ENCODE measurements around the gene BLTP3B. TPM values are rescaled to one million over a fixed set of nuclear protein-coding genes. Genes with fewer than 3 reads are reported as not detected.

BLTP3B gene
- total and polyA plus RNA-seq, 2 donors (not counting 1 experiment from before 2014, with no cell fraction given) = 9.1 to 27.4 TPM

DNA sequence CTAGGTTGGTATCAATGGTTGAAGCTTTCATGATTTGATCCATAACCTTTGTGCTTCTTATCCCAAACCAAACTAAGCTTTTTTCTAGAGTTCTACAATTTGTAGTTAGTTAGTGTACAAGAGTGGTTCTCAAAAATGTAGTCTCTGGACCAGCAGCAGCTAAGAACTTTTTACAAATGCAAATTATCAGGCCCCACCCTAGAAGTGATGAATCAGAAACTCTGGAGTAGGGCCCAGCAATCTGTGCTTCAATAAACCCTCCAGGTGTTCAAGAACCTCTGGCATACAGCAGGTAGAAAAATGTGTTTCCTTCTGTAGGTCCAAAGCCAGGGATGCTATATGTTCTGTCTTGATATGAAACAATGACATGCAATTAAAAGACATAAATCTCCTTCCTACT lies 31.8 kb upstream of the BLTP3B start:
- no peak overlapping the region for H3K4me3 ChIP-seq (ENCODE audit: control extremely low read depth in 1 of 5, extremely low read depth in 1 of 5, insufficient read depth in 1 of 5, low read depth in 2 of 5, low read length in 4 of 5)
- ATAC-seq (ENCODE audit: low read depth) (no peak), DNase-seq (no peak)
- H3K27ac ChIP-seq (ENCODE audit: low read length in 2 of 2) = no peak overlapping the region
- H3K4me2 ChIP-seq (replicated peaks; ENCODE audit: low read depth, low read length, poor library complexity, severe bottlenecking) = no peak overlapping the region
- CTCF ChIA-PET = no interaction called here
- intact Hi-C loops (cut with micrococcal nuclease) = no loop called here
- no peaks in the 10 kb centered on the region for H3K9me3 ChIP-seq (ENCODE audit: control extremely low read depth in 1 of 3, control insufficient read depth in 2 of 3, insufficient read depth in 1 of 3, low read length in 2 of 3)
- H3K79me2 ChIP-seq (ENCODE audit: control insufficient read depth, insufficient read depth, low read length) = no peaks in the 10 kb centered on the region
- no peaks in the 10 kb centered on the region for H3K27me3 ChIP-seq (replicated peaks in 1 of 4; ENCODE audit: control extremely low read depth in 1 of 4, control insufficient read depth in 3 of 4, insufficient read depth in 4 of 4, low read length in 3 of 4)
- no peak overlapping the region for H3K4me3 Mint-ChIP-seq
- H3K4me1 Mint-ChIP-seq = no peaks in the 10 kb centered on the region
- H3K9ac ChIP-seq (ENCODE audit: low read length) = no peak overlapping the region
- no peaks in the 10 kb centered on the region for H4K20me1 ChIP-seq (ENCODE audit: control insufficient read depth, insufficient read depth, low read length, poor library complexity, severe bottlenecking)
- H2AFZ ChIP-seq (ENCODE audit: insufficient read depth, low read depth, low read length, poor library complexity, severe bottlenecking) = no peak overlapping the region
- no peaks in the 10 kb centered on the region for H3K9me3 Mint-ChIP-seq (ENCODE audit: insufficient read depth)
- TF ChIP-seq, protein P1, sequence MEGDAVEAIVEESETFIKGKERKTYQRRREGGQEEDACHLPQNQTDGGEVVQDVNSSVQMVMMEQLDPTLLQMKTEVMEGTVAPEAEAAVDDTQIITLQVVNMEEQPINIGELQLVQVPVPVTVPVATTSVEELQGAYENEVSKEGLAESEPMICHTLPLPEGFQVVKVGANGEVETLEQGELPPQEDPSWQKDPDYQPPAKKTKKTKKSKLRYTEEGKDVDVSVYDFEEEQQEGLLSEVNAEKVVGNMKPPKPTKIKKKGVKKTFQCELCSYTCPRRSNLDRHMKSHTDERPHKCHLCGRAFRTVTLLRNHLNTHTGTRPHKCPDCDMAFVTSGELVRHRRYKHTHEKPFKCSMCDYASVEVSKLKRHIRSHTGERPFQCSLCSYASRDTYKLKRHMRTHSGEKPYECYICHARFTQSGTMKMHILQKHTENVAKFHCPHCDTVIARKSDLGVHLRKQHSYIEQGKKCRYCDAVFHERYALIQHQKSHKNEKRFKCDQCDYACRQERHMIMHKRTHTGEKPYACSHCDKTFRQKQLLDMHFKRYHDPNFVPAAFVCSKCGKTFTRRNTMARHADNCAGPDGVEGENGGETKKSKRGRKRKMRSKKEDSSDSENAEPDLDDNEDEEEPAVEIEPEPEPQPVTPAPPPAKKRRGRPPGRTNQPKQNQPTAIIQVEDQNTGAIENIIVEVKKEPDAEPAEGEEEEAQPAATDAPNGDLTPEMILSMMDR (IDR thresholded peaks at IDR 0.05) = no peak
- TF ChIP-seq EZH2 (IDR thresholded peaks at IDR 0.05; ENCODE audit: borderline replicate concordance, insufficient read depth, low read depth, low read length, poor library complexity, severe bottlenecking) = no peak
- no peaks in the 10 kb centered on the region for H3K4me1 ChIP-seq (ENCODE audit: control insufficient read depth in 2 of 2, insufficient read depth in 2 of 2, low read length in 2 of 2)
- no peaks in the 10 kb centered on the region for H3K27me3 Mint-ChIP-seq
- peaks cover 0 to 16% of the 10 kb centered on the region in 2 experiments for H3K36me3 ChIP-seq (replicated peaks in 1 of 2; ENCODE audit: control extremely low read depth in 1 of 2, control insufficient read depth in 1 of 2, extremely low read depth in 1 of 2, insufficient read depth in 2 of 2, low read length in 1 of 2)
- no peak overlapping the region for H3K27ac Mint-ChIP-seq
- POLR2A ChIA-PET = no interaction called here

DNA sequence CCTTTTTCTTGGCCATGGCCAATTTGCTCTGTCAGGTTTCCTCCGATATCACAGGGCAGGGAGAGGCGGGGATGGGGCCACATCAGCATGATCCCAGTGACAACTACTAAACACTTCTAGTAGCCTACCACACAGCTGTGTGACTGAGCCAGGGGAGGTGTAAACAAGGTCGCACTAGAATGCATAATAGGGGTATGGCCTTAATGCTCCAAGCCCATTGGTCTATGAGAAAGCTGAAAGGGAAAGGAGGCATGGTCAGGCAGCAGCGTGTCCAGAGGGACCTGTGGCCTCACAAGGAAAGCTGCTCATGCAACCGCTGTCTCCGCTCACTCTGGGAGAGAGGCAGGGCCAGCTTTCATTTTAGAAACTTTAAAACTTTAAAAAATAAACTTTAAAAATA lies 30.4 kb upstream of the BLTP3B start:
- Mint-ChIP-seq H3K27ac (no peak overlapping the region), H3K4me3 (no peak overlapping the region), H3K4me1 (no peaks in the 10 kb centered on the region), H3K9me3 (ENCODE audit: insufficient read depth) (no peaks in the 10 kb centered on the region), H3K27me3 (no peaks in the 10 kb centered on the region)
- intact Hi-C loops (cut with micrococcal nuclease) = no loop called here
- no peaks in the 10 kb centered on the region for H3K9me3 ChIP-seq (ENCODE audit: control extremely low read depth in 1 of 3, control insufficient read depth in 2 of 3, insufficient read depth in 1 of 3, low read length in 2 of 3)
- ATAC-seq (ENCODE audit: low read depth) = no peak
- no peaks in the 10 kb centered on the region for H3K4me1 ChIP-seq (ENCODE audit: control insufficient read depth in 2 of 2, insufficient read depth in 2 of 2, low read length in 2 of 2)
- no peak overlapping the region for H3K9ac ChIP-seq (ENCODE audit: low read length)
- no peak overlapping the region for H2AFZ ChIP-seq (ENCODE audit: insufficient read depth, low read depth, low read length, poor library complexity, severe bottlenecking)
- H4K20me1 ChIP-seq (ENCODE audit: control insufficient read depth, insufficient read depth, low read length, poor library complexity, severe bottlenecking) = no peaks in the 10 kb centered on the region
- CTCF ChIA-PET = interaction anchor here (1.3 kb wide), 1 partner anchor 10 kb away, joined by 3 read pairs; no protein-coding TSS in a partner anchor
- POLR2A ChIA-PET = no interaction called here
- no peak overlapping the region for H3K4me2 ChIP-seq (replicated peaks; ENCODE audit: low read depth, low read length, poor library complexity, severe bottlenecking)
- no peaks in the 10 kb centered on the region for H3K79me2 ChIP-seq (ENCODE audit: control insufficient read depth, insufficient read depth, low read length)
- no peak for TF ChIP-seq EZH2 (IDR thresholded peaks at IDR 0.05; ENCODE audit: borderline replicate concordance, insufficient read depth, low read depth, low read length, poor library complexity, severe bottlenecking)
- TF ChIP-seq, protein P1 (IDR thresholded peaks at IDR 0.05) = no peak
- DNase-seq = no peak
- H3K27ac ChIP-seq (ENCODE audit: low read length in 2 of 2) = no peak overlapping the region
- H3K27me3 ChIP-seq (replicated peaks in 1 of 4; ENCODE audit: control extremely low read depth in 1 of 4, control insufficient read depth in 3 of 4, insufficient read depth in 4 of 4, low read length in 3 of 4) = no peaks in the 10 kb centered on the region
- H3K36me3 ChIP-seq (replicated peaks in 1 of 2; ENCODE audit: control extremely low read depth in 1 of 2, control insufficient read depth in 1 of 2, extremely low read depth in 1 of 2, insufficient read depth in 2 of 2, low read length in 1 of 2) = peaks cover 0 to 10% of the 10 kb centered on the region in 2 experiments
- no peak overlapping the region for H3K4me3 ChIP-seq (ENCODE audit: control extremely low read depth in 1 of 5, extremely low read depth in 1 of 5, insufficient read depth in 1 of 5, low read depth in 2 of 5, low read length in 4 of 5)
- 93% methylated on average over 3 of the region's 6 CpGs for WGBS (ENCODE audit: insufficient coverage)
